ENCODE data around the gene CFAP99. TPM values are rescaled to one million over a fixed set of nuclear protein-coding genes. Genes with fewer than 3 reads are reported as not detected.

Gene CFAP99
- total RNA-seq, 3 donors from 2014 or later, result 0.15 to 2.0 TPM; not detected in 1

GRCh38 chr4:2393353-2394270 is 25.1 kb upstream of the CFAP99 start:
- intact Hi-C loops (cut with DNase I; ENCODE audit: low total_unique reads), result no loop called here

GRCh38 chr4:2394528-2394927 is 24.2 kb upstream of the CFAP99 start:
- DNase-seq (ENCODE audit: low spot score in 2 of 2), result no peak
- H3K36me3 ChIP-seq, result no peaks in the 10 kb centered on the region
- intact Hi-C loops (cut with DNase I; ENCODE audit: low total_unique reads), result no loop called here

More at GRCh38 chr4:2393353-2394270, 25.1 kb upstream of the CFAP99 start:
- Histone ChIP-seq H3K4me3 (peak overlapping the region in 2 of 3 donors; percentile 36 to 51), H3K36me3 (no peaks in the 10 kb centered on the region), H3K27me3 (no peaks in the 10 kb centered on the region), H3K27ac (no peak overlapping the region), H3K9me3 (no peaks in the 10 kb centered on the region), H3K4me1 (no peaks in the 10 kb centered on the region)
- TF ChIP-seq POLR2AphosphoS5 (IDR thresholded peaks at IDR 0.05) (no peak), CTCF (IDR thresholded peaks at IDR 0.05) (no peak), POLR2A (IDR thresholded peaks at IDR 0.05) (no peak)
- DNase-seq (ENCODE audit: low spot score in 2 of 2), result no peak

GRCh38 chr4:2395038-2395437 is 23.7 kb upstream of the CFAP99 start:
- intact Hi-C loops (cut with DNase I; ENCODE audit: low total_unique reads), result no loop called here
- Histone ChIP-seq H3K4me3 (no peak overlapping the region), H3K27me3 (no peaks in the 10 kb centered on the region), H3K27ac (no peak overlapping the region), H3K9me3 (no peaks in the 10 kb centered on the region), H3K4me1 (no peaks in the 10 kb centered on the region), H3K36me3 (no peaks in the 10 kb centered on the region)
- TF ChIP-seq CTCF (IDR thresholded peaks at IDR 0.05) (no peak), POLR2A (IDR thresholded peaks at IDR 0.05) (no peak), POLR2AphosphoS5 (IDR thresholded peaks at IDR 0.05) (no peak)
- no peak for DNase-seq (ENCODE audit: low spot score in 2 of 2)

More at GRCh38 chr4:2394528-2394927, 24.2 kb upstream of the CFAP99 start:
- Histone ChIP-seq H3K9me3 (no peaks in the 10 kb centered on the region), H3K27me3 (no peaks in the 10 kb centered on the region), H3K4me1 (no peaks in the 10 kb centered on the region), H3K27ac (no peak overlapping the region), H3K4me3 (no peak overlapping the region)
- TF ChIP-seq POLR2AphosphoS5 (IDR thresholded peaks at IDR 0.05), result no peak
- no peak for TF ChIP-seq POLR2A (IDR thresholded peaks at IDR 0.05)
- no peak for TF ChIP-seq CTCF (IDR thresholded peaks at IDR 0.05)

- Histone ChIP-seq H3K27ac (no peak overlapping the region), H3K4me1 (no peaks in the 10 kb centered on the region), H3K4me3 (no peak overlapping the region), H3K36me3 (no peaks in the 10 kb centered on the region), H3K27me3 (no peaks in the 10 kb centered on the region), H3K9me3 (no peaks in the 10 kb centered on the region)
- TF ChIP-seq POLR2AphosphoS5 (IDR thresholded peaks at IDR 0.05) (no peak), CTCF (IDR thresholded peaks at IDR 0.05) (no peak), POLR2A (IDR thresholded peaks at IDR 0.05) (no peak)
- intact Hi-C loops (cut with DNase I; ENCODE audit: low total_unique reads), result no loop called here
- DNase-seq (ENCODE audit: low spot score in 2 of 2), result no peak
Measured at GRCh38 chr4:2395584-2395983, 23.2 kb upstream of the CFAP99 start.

GRCh38 chr4:2396781-2397368 is 21.9 kb upstream of the CFAP99 start:
- TF ChIP-seq POLR2AphosphoS5 (IDR thresholded peaks at IDR 0.05) (no peak), POLR2A (IDR thresholded peaks at IDR 0.05) (no peak), CTCF (IDR thresholded peaks at IDR 0.05) (no peak)
- intact Hi-C loops (cut with DNase I; ENCODE audit: low total_unique reads), result no loop called here
- Histone ChIP-seq H3K4me1 (peaks cover 0 to 3% of the 10 kb centered on the region in 2 donors), H3K36me3 (no peaks in the 10 kb centered on the region), H3K27ac (no peak overlapping the region), H3K9me3 (no peaks in the 10 kb centered on the region), H3K27me3 (no peaks in the 10 kb centered on the region), H3K4me3 (no peak overlapping the region)
- no peak for DNase-seq (ENCODE audit: low spot score in 2 of 2)

All from breast epithelium (tissue), 4 donors.